MM.1S (cell line): Measurements from ENCODE around the gene DPP10.

Experiments used
- DNase-seq: peaks from one replicate; pipeline ENCODE4 v3.0.0-alpha.2; 2015
- H2AFZ ChIP-seq: fragments of 300-600 bp; sonication (generic); 2 replicates; pipeline ENCODE4 v1.6.0; 2016; ENCODE audit warnings: antibody characterized with exemption, low read length
- H3F3A ChIP-seq: fragments of 300-600 bp; sonication (generic); 2 replicates; pipeline ENCODE4 v1.6.1; 2016; ENCODE audit warnings: mild to moderate bottlenecking, antibody characterized with exemption, low read length, moderate library complexity, mixed read lengths; ENCODE audit not compliant: insufficient read depth
- H3K27ac ChIP-seq: fragments of 300-600 bp; sonication (generic); 2 replicates; pipeline ENCODE4 v1.5.1; 2016; ENCODE audit warnings: mild to moderate bottlenecking, low read length
- H3K27me3 ChIP-seq: fragments of 300-600 bp; sonication (generic); replicated peaks from 2 replicates; pipeline ENCODE4 v1.6.0; 2016; ENCODE audit warnings: low read length; ENCODE audit not compliant: insufficient read depth
- H3K36me3 ChIP-seq: fragments of 300-600 bp; sonication (generic); replicated peaks from 2 replicates; pipeline ENCODE4 v1.6.1; 2016; ENCODE audit warnings: mild to moderate bottlenecking, low read length, mixed read lengths; ENCODE audit not compliant: insufficient read depth
- H3K4me1 ChIP-seq: fragments of 300-600 bp; sonication (generic); 2 replicates; pipeline ENCODE4 v1.6.1; 2016; ENCODE audit warnings: low read length, mixed read lengths
- H3K4me2 ChIP-seq: fragments of 300-600 bp; sonication (generic); 2 replicates; pipeline ENCODE4 v1.6.0; 2016; ENCODE audit warnings: low read depth, low read length
- H3K4me3 ChIP-seq: fragments of 300-600 bp; sonication (generic); 2 replicates; pipeline ENCODE4 v1.5.1; 2016; ENCODE audit warnings: low read length, mixed read lengths
- H3K79me2 ChIP-seq: fragments of 300-600 bp; sonication (generic); 2 replicates; pipeline ENCODE4 v1.6.1; 2016; ENCODE audit warnings: mixed run types, low read length, mixed read lengths
- H3K9ac ChIP-seq: fragments of 300-600 bp; sonication (generic); 2 replicates; pipeline ENCODE4 v1.6.1; 2016; ENCODE audit warnings: low read length, mixed read lengths
- H3K9me2 ChIP-seq: fragments of 300-600 bp; sonication (generic); replicated peaks from 2 replicates; pipeline ENCODE4 v1.6.1; 2016; ENCODE audit warnings: mild to moderate bottlenecking, low read length, mixed read lengths; ENCODE audit not compliant: insufficient read depth
- H3K9me3 ChIP-seq: fragments of 300-600 bp; sonication (generic); replicated peaks from 2 replicates; pipeline ENCODE4 v1.6.1; 2016; ENCODE audit warnings: mild to moderate bottlenecking, low read length, mixed read lengths; ENCODE audit not compliant: insufficient read depth
- H4K20me1 ChIP-seq: fragments of 300-600 bp; sonication (generic); 2 replicates; pipeline ENCODE4 v1.6.1; 2016; ENCODE audit warnings: mild to moderate bottlenecking, low read length, moderate library complexity, mixed read lengths; ENCODE audit not compliant: insufficient read depth
- CTCF ChIP-seq: fragments of 300-600 bp; sonication (generic); IDR thresholded peaks from 2 replicates; pipeline ENCODE4 v1.5.1; 2016; ENCODE audit warnings: antibody characterized with exemption, low read length, mixed read lengths
- EZH2 ChIP-seq: fragments of 300-600 bp; sonication (generic); optimal IDR thresholded peaks from 2 replicates; pipeline ENCODE3; 2017; ENCODE audit warnings: low read depth, mild to moderate bottlenecking, antibody characterized with exemption, low read length, mixed read lengths
- EZH2phosphoT487 ChIP-seq: fragments of 300-600 bp; sonication (generic); IDR thresholded peaks from 2 replicates; pipeline ENCODE4 v1.6.1; 2018; ENCODE audit warnings: antibody characterized with exemption, low read length

Gene DPP10

GRCh38 chr2:115880558-115880957 lies 1438.1 kb downstream of the DPP10 start:
- no peak overlapping the region for H2AFZ ChIP-seq
- no peaks in the 10 kb centered on the region for H3F3A ChIP-seq
- H3K36me3 ChIP-seq, result no peaks in the 10 kb centered on the region
- H3K9me2 ChIP-seq, result no peaks in the 10 kb centered on the region
- no peaks in the 10 kb centered on the region for H3K9me3 ChIP-seq
- no peak for DNase-seq
- no peaks in the 10 kb centered on the region for H4K20me1 ChIP-seq
- TF ChIP-seq CTCF, result peak; percentile 19; the same call in 1 of the 2 replicates
- TF ChIP-seq EZH2phosphoT487, result no peak
- no peak overlapping the region for H3K4me2 ChIP-seq
- H3K9ac ChIP-seq, result no peak overlapping the region
- no peaks in the 10 kb centered on the region for H3K27me3 ChIP-seq
- H3K4me1 ChIP-seq, result no peaks in the 10 kb centered on the region
- no peaks in the 10 kb centered on the region for H3K79me2 ChIP-seq
- H3K27ac ChIP-seq, result no peak overlapping the region
- H3K4me3 ChIP-seq, result no peak overlapping the region

- Histone ChIP-seq H2AFZ (no peak overlapping the region), H3K79me2 (no peaks in the 10 kb centered on the region), H3K27me3 (no peaks in the 10 kb centered on the region), H3K4me1 (no peaks in the 10 kb centered on the region), H3K4me3 (no peak overlapping the region), H4K20me1 (no peaks in the 10 kb centered on the region), H3K9me3 (no peaks in the 10 kb centered on the region), H3F3A (no peaks in the 10 kb centered on the region), H3K4me2 (no peak overlapping the region), H3K36me3 (no peaks in the 10 kb centered on the region), H3K27ac (no peak overlapping the region), H3K9me2 (no peaks in the 10 kb centered on the region), H3K9ac (no peak overlapping the region)
- DNase-seq, result no peak
- TF ChIP-seq CTCF, result no peak
- no peak for TF ChIP-seq EZH2phosphoT487
- no peak for TF ChIP-seq EZH2
Measured at GRCh38 chr2:115887209-115887776, 1444.9 kb downstream of the DPP10 start.
